ENCODE measurements around the gene ATP5ME. TPM values are rescaled to one million over a fixed set of nuclear protein-coding genes. Genes with fewer than 3 reads are reported as not detected.
"Not testable (repeated sequence)": the region's sequence is repeated elsewhere in the genome, so short reads cannot be mapped to it uniquely, and the experiment has no call there.

Gene ATP5ME
- total RNA-seq, 1 donor from 2014 or later = 255 TPM

GRCh38 chr4:707929-708630 is 34.0 kb upstream of the ATP5ME start:
- Mint-ChIP-seq H3K36me3 (ENCODE audit: low read depth, unreplicated experiment) (peaks cover 3% of the 10 kb centered on the region), H3K4me1 (ENCODE audit: low read depth, unreplicated experiment) (peaks cover 13% of the 10 kb centered on the region), H3K9me3 (ENCODE audit: unreplicated experiment) (no peaks in the 10 kb centered on the region), H3K4me3 (ENCODE audit: unreplicated experiment) (peak overlapping the region; percentile 66), H3K27me3 (ENCODE audit: low read depth, unreplicated experiment) (peaks cover 3% of the 10 kb centered on the region), H3K27ac (ENCODE audit: unreplicated experiment) (no peak overlapping the region)
- Histone ChIP-seq H3K36me3 (ENCODE audit: insufficient read depth, low read length) (peaks cover 2% of the 10 kb centered on the region), H3K79me2 (ENCODE audit: insufficient read depth, low read length) (peaks cover 66% of the 10 kb centered on the region), H4K20me1 (ENCODE audit: insufficient read depth, low read length) (peaks cover 52% of the 10 kb centered on the region), H3K4me1 (ENCODE audit: insufficient read depth, low read length) (peaks cover 10% of the 10 kb centered on the region), H3K27me3 (ENCODE audit: insufficient read depth, low read length) (no peaks in the 10 kb centered on the region), H3K27ac (ENCODE audit: low read depth, low read length) (no peak overlapping the region), H2AFZ (ENCODE audit: low read depth, low read length) (no peak overlapping the region), H3K9me3 (ENCODE audit: insufficient read depth, low read depth, low read length) (no peaks in the 10 kb centered on the region), H3K4me2 (ENCODE audit: low read length) (peak overlapping the region; percentile 60), H3K9ac (ENCODE audit: low read length) (no peak overlapping the region), H3K4me3 (ENCODE audit: insufficient read depth, low read depth, low read length) (no peak overlapping the region)
- no peak for DNase-seq (ENCODE audit: low read depth)
- TF ChIP-seq EZH2 (IDR thresholded peaks at IDR 0.05; ENCODE audit: insufficient read depth, low read length) = no peak
- TF ChIP-seq, protein P1, sequence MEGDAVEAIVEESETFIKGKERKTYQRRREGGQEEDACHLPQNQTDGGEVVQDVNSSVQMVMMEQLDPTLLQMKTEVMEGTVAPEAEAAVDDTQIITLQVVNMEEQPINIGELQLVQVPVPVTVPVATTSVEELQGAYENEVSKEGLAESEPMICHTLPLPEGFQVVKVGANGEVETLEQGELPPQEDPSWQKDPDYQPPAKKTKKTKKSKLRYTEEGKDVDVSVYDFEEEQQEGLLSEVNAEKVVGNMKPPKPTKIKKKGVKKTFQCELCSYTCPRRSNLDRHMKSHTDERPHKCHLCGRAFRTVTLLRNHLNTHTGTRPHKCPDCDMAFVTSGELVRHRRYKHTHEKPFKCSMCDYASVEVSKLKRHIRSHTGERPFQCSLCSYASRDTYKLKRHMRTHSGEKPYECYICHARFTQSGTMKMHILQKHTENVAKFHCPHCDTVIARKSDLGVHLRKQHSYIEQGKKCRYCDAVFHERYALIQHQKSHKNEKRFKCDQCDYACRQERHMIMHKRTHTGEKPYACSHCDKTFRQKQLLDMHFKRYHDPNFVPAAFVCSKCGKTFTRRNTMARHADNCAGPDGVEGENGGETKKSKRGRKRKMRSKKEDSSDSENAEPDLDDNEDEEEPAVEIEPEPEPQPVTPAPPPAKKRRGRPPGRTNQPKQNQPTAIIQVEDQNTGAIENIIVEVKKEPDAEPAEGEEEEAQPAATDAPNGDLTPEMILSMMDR (IDR thresholded peaks at IDR 0.05; ENCODE audit: insufficient read depth, low read depth, low read length) = no peak
- FAIRE-seq = no peak

DNA sequence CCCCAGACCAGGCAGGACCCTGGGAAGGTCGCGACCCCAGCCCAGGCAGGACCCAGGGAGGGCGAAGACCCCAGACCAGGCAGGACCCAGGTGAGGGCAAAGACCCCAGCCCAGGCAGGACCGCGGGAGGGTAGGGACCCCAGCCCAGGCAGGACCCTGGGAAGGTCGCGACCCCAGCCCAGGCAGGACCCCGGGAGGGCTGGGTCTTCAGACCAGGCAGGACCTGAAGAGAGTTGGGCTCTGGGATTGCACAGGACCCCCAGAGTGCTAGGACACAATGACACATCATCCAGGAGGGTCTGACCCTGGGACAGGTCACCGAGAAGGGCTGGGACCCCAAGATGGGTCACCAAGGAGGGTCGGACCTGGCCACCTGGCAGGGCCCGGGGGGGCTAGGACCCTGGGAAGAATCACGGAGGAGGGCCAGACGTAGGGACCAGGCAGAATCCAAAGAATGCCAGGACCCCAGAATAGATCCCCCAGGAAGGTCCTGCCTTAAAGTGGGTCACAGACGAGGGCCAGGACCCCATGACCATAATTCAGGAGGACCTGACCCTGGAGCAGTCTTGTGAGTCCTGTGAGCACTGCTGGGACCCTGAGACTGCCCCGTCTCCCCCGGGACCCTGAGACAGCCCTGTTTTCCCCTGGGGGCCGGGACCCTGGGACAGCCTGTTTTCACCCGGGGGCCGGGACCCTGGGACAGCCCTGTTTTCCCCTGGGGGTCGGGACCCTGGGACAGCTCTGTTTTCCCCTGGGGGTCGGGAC is 32.9 kb upstream of the ATP5ME start:
- H3K27ac ChIP-seq (ENCODE audit: low read depth, low read length) = no peak overlapping the region
- no peak for DNase-seq (ENCODE audit: low read depth)

DNA sequence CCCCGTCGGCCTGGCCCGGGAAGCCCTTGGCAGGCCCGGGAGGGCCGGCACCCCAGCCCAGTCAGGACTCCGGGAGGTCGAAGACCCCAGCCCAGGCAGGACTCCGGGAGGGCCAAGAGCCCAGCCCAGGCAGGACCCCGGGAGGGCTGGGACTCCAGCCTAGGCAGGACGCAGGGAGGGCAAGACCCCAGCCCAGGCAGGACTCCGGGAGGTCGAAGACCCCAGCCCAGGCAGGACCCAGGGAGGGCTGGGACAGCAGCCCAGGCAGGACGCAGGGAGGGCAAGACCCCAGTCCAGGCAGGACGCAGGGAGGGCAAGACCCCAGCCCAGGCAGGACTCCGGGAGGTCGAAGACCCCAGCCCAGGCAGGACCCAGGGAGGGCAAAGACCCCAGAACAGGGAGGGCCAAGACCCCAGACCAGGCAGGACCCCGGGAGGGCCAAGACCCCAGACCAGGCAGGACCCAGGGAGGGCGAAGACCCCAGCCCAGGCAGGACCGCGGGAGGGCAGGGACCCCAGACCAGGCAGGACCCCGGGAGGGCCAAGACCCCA is 32.1 kb upstream of the ATP5ME start:
- H3K9me3 Mint-ChIP-seq (ENCODE audit: unreplicated experiment); H3K27ac Mint-ChIP-seq (ENCODE audit: unreplicated experiment); DNase-seq (ENCODE audit: low read depth); H3K9me3 ChIP-seq (ENCODE audit: insufficient read depth, low read depth, low read length); H3K36me3 ChIP-seq (ENCODE audit: insufficient read depth, low read length); H3K36me3 Mint-ChIP-seq (ENCODE audit: low read depth, unreplicated experiment); H3K27me3 Mint-ChIP-seq (ENCODE audit: low read depth, unreplicated experiment); H3K27me3 ChIP-seq (ENCODE audit: insufficient read depth, low read length); FAIRE-seq: not testable (repeated sequence)
- Histone ChIP-seq H2AFZ (ENCODE audit: low read depth, low read length) (peak overlapping the region; percentile 60), H3K27ac (ENCODE audit: low read depth, low read length) (peak overlapping the region; percentile 89), H3K4me3 (ENCODE audit: insufficient read depth, low read depth, low read length) (peak overlapping the region; percentile 90), H4K20me1 (ENCODE audit: insufficient read depth, low read length) (peaks cover 40% of the 10 kb centered on the region), H3K4me2 (ENCODE audit: low read length) (peak overlapping the region; percentile 86), H3K4me1 (ENCODE audit: insufficient read depth, low read length) (peaks cover 10% of the 10 kb centered on the region), H3K79me2 (ENCODE audit: insufficient read depth, low read length) (peaks cover 50% of the 10 kb centered on the region), H3K9ac (ENCODE audit: low read length) (peak overlapping the region; percentile 98)
- Mint-ChIP-seq H3K4me1 (ENCODE audit: low read depth, unreplicated experiment) (peaks cover 13% of the 10 kb centered on the region), H3K4me3 (ENCODE audit: unreplicated experiment) (peak overlapping the region; percentile 20)

More for the DNA sequence above, 32.9 kb upstream of the ATP5ME start:
- peaks cover 57% of the 10 kb centered on the region for H3K79me2 ChIP-seq (ENCODE audit: insufficient read depth, low read length)
- H3K27ac Mint-ChIP-seq (ENCODE audit: unreplicated experiment) = no peak overlapping the region
- peaks cover 3% of the 10 kb centered on the region for H3K27me3 Mint-ChIP-seq (ENCODE audit: low read depth, unreplicated experiment)
- H3K9me3 ChIP-seq (ENCODE audit: insufficient read depth, low read depth, low read length) = no peaks in the 10 kb centered on the region
- no peak for FAIRE-seq
- peak overlapping the region; percentile 90 for H3K4me3 ChIP-seq (ENCODE audit: insufficient read depth, low read depth, low read length)
- no peaks in the 10 kb centered on the region for H3K9me3 Mint-ChIP-seq (ENCODE audit: unreplicated experiment)
- H3K4me1 Mint-ChIP-seq (ENCODE audit: low read depth, unreplicated experiment) = peaks cover 13% of the 10 kb centered on the region
- TF ChIP-seq, protein P1 (IDR thresholded peaks at IDR 0.05; ENCODE audit: insufficient read depth, low read depth, low read length) = no peak
- no peak for TF ChIP-seq EZH2 (IDR thresholded peaks at IDR 0.05; ENCODE audit: insufficient read depth, low read length)
- peaks cover 10% of the 10 kb centered on the region for H3K4me1 ChIP-seq (ENCODE audit: insufficient read depth, low read length)
- H3K4me3 Mint-ChIP-seq (ENCODE audit: unreplicated experiment) = no peak overlapping the region
- H3K27me3 ChIP-seq (ENCODE audit: insufficient read depth, low read length) = no peaks in the 10 kb centered on the region
- no peak overlapping the region for H2AFZ ChIP-seq (ENCODE audit: low read depth, low read length)
- peaks cover 5% of the 10 kb centered on the region for H3K36me3 Mint-ChIP-seq (ENCODE audit: low read depth, unreplicated experiment)
- peak overlapping the region; percentile 86 for H3K4me2 ChIP-seq (ENCODE audit: low read length)
- peak overlapping the region; percentile 98 for H3K9ac ChIP-seq (ENCODE audit: low read length)
- H3K36me3 ChIP-seq (ENCODE audit: insufficient read depth, low read length) = peaks cover 2% of the 10 kb centered on the region
- peaks cover 42% of the 10 kb centered on the region for H4K20me1 ChIP-seq (ENCODE audit: insufficient read depth, low read length)

Measured in astrocyte (in vitro differentiated cells and primary cell).